PC-3 (cell line): Measurements from ENCODE around the gene EXOC6.

Experiments used
- EZH2 ChIP-seq: fragments of 300-600 bp; sonication (generic); IDR thresholded peaks from one replicate; pipeline ENCODE4 v1.6.1; 2017; ENCODE audit warnings: antibody characterized with exemption, mild to moderate bottlenecking, low read length; ENCODE audit not compliant: unreplicated experiment
- EZH2phosphoT487 ChIP-seq: fragments of 300-600 bp; sonication (generic); IDR thresholded peaks from 2 replicates; pipeline ENCODE4 v1.6.1; 2018; ENCODE audit warnings: mild to moderate bottlenecking, antibody characterized with exemption, low read length, borderline replicate concordance
- TF ChIP-seq, protein P1 (sequence below): fragments of 300-600 bp; sonication (generic); conservative IDR thresholded peaks from 2 replicates; pipeline ENCODE4 v1.5.1; 2017; ENCODE audit warnings: antibody characterized with exemption, low read depth, mild to moderate bottlenecking, low read length

- TF ChIP-seq, protein P1, sequence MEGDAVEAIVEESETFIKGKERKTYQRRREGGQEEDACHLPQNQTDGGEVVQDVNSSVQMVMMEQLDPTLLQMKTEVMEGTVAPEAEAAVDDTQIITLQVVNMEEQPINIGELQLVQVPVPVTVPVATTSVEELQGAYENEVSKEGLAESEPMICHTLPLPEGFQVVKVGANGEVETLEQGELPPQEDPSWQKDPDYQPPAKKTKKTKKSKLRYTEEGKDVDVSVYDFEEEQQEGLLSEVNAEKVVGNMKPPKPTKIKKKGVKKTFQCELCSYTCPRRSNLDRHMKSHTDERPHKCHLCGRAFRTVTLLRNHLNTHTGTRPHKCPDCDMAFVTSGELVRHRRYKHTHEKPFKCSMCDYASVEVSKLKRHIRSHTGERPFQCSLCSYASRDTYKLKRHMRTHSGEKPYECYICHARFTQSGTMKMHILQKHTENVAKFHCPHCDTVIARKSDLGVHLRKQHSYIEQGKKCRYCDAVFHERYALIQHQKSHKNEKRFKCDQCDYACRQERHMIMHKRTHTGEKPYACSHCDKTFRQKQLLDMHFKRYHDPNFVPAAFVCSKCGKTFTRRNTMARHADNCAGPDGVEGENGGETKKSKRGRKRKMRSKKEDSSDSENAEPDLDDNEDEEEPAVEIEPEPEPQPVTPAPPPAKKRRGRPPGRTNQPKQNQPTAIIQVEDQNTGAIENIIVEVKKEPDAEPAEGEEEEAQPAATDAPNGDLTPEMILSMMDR = no peak
- TF ChIP-seq EZH2 (no peak), EZH2phosphoT487 (no peak)
Observed at GRCh38 chr10:92826504-92826903, 21.8 kb upstream of the EXOC6 start.
